MM.1S (cell line): ENCODE data around the gene RASSF3.

Experiments
- EZH2 ChIP-seq: fragments of 300-600 bp; sonication (generic); optimal IDR thresholded peaks from 2 replicates; pipeline ENCODE3; 2017; ENCODE audit warnings: low read depth, mild to moderate bottlenecking, antibody characterized with exemption, low read length, mixed read lengths
- TF ChIP-seq, protein P1 (sequence below): fragments of 300-600 bp; sonication (generic); IDR thresholded peaks from 2 replicates; pipeline ENCODE4 v1.5.1; 2016; ENCODE audit warnings: antibody characterized with exemption, low read length, mixed read lengths

GRCh38 chr12:64572241-64572640 lies 38.1 kb upstream of the RASSF3 start:
- TF ChIP-seq, protein P1, sequence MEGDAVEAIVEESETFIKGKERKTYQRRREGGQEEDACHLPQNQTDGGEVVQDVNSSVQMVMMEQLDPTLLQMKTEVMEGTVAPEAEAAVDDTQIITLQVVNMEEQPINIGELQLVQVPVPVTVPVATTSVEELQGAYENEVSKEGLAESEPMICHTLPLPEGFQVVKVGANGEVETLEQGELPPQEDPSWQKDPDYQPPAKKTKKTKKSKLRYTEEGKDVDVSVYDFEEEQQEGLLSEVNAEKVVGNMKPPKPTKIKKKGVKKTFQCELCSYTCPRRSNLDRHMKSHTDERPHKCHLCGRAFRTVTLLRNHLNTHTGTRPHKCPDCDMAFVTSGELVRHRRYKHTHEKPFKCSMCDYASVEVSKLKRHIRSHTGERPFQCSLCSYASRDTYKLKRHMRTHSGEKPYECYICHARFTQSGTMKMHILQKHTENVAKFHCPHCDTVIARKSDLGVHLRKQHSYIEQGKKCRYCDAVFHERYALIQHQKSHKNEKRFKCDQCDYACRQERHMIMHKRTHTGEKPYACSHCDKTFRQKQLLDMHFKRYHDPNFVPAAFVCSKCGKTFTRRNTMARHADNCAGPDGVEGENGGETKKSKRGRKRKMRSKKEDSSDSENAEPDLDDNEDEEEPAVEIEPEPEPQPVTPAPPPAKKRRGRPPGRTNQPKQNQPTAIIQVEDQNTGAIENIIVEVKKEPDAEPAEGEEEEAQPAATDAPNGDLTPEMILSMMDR, result no peak
- TF ChIP-seq EZH2, result no peak
